DOHH2 (cell line): ENCODE measurements around the gene CCDC68.

ENCODE experiments used
- CTCF ChIP-seq: fragments of 200-600 bp; sonication (generic); IDR thresholded peaks from one replicate; pipeline ENCODE4 v1.5.1; 2014; ENCODE audit warnings: antibody characterized with exemption, mild to moderate bottlenecking, low read depth, low read length; ENCODE audit not compliant: poor library complexity, severe bottlenecking
- EZH2phosphoT487 ChIP-seq: fragments of 200-600 bp; sonication (generic); IDR thresholded peaks from 2 replicates; pipeline ENCODE4 v1.6.1; 2017; ENCODE audit warnings: borderline replicate concordance, mild to moderate bottlenecking, antibody characterized with exemption, low read length, moderate library complexity, mixed read lengths

- TF ChIP-seq EZH2phosphoT487 (no peak), CTCF (no peak)
Measured at GRCh38 chr18:54878159-54878622, 81.1 kb downstream of the CCDC68 start.
